ENCODE results near the gene ITGB1BP2.
"Not testable (repeated sequence)": the region's sequence is repeated elsewhere in the genome, so short reads cannot be mapped to it uniquely, and the experiment has no call there.

ITGB1BP2 gene

GRCh38 chrX:71301195-71301924 lies at the start of gene ITGB1BP2:
ITGB1BP2 (plus strand) TSS chrX:71301750; CDS start chrX:71301807, 57 bp downstream.
- DNase-seq: no peak

DNA sequence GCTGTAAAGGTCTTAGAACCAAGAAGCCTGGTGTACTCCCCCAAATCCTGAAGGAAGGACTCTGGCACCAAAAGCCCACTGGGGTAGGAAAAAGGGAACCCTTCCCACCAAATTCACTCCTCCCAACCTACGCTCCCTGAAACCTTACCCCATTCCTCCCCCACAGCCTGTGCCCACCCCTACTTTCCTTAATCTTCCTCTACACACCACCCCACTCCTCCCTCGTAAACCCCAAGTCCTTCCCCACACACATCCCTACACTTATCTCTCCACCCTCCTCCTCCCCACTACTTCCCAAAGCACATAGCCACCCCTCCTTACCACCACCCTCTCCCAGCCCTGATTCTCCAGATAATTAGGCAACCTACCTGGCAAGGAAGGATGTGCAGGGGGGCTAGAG lies 49.3 kb upstream of the ITGB1BP2 start:
- no peak for DNase-seq

- no peak for DNase-seq
Measured at GRCh38 chrX:71253253-71254091, 48.1 kb upstream of the ITGB1BP2 start.

DNA sequence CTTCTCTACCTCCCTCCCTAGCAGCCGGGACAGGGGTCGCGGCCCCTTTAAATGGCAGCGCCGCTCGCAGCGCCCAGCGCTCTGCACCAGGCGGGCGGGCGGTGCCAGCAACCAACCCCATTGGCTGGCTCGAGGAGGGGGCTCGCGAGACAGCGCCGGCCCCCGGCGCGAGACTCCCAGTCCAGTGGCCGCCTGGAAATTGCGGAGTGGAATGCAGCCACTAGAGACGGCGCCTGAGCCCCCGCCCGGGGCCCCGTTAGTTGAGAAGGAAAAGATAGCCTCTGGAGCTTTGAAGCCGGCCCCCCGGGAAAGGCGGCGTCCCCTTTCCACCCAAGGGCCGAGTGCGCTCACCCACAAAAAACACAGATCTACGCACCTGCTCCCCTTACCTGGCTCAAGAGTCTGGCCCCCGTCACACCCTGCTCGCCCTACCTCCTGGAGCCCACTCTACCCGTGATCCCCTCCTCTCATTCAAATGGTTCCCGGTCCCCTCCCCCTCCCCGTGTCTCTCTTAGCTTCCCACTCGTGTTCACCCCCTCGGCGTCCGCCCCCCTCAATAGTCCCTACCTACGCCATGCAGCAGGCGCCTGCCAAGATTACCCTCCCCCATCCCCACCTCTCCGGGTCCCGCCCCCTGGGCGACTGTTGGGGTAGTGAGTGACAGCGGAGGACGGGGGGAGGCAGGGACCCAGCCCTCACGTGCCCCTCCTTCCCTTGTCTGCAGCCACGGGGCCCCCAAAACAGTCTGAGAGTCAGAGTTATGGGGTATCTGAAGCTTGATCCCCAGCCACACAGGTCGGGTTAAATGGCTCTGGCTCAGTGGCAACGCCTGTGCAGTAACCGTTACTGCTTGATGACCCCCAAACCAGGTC lies 47.2 kb upstream of the ITGB1BP2 start, which contains the start of gene ZMYM3:
Gene ZMYM3, minus strand, starts transcription at position 49 of the 872 bp plus-strand sequence. CDS start 885 bp downstream, outside the sequence.
- peak; percentile 9 for DNase-seq

DNA sequence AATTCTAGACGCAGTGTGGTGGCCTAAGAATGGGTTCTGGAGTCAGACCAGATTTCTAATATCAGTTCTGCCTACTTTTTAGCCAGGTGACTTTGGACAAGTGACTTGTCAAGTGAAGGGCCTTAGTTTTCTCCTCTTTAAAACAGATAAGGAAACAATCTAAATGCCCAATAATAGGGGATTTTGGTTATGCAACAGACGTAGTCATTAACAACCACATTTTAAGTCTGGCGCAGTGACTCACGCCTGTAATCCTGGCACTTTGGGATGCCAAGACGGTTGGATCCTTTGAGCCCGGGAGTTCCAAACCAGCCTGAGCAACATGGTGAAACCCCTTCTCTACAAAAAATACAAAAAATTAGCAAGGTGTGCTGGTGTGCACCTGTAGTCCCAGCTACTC lies 45.5 kb upstream of the ITGB1BP2 start:
- no peak for DNase-seq

- no peak for DNase-seq
Measured at GRCh38 chrX:71256856-71257255, 44.7 kb upstream of the ITGB1BP2 start.

- DNase-seq: not testable (repeated sequence)
Measured at GRCh38 chrX:71268624-71269023, 32.9 kb upstream of the ITGB1BP2 start.

GRCh38 chrX:71269801-71270395 lies 31.7 kb upstream of the ITGB1BP2 start:
- DNase-seq: no peak

DNA sequence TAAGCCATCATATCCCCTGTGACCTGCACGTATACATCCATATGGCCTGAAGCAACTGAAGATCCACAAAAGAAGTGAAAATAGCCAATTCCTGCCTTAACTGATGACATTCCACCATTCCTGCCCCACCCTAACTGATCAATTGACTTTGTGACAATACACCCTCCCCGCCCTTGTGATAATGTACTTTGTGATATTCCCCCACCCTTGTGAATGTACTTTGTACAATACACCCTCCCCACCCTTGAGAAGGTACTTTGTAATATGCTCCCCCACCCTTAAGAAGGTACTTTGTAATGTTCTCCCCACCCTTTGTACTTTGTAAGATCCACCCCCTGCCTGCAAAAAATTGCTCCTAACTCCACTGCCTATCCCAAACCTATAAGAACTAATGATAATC lies 29.2 kb upstream of the ITGB1BP2 start:
- DNase-seq: not testable (repeated sequence)

- DNase-seq: not testable (repeated sequence)
Measured at GRCh38 chrX:71281300-71281699, 20.2 kb upstream of the ITGB1BP2 start.

- no peak for DNase-seq
Measured at GRCh38 chrX:71282514-71283402, 18.8 kb upstream of the ITGB1BP2 start.

- peak; percentile 87 for DNase-seq
Measured at GRCh38 chrX:71283403-71284143, 18.0 kb upstream of the ITGB1BP2 start, which contains the start of gene NONO. NONO (plus strand) TSS chrX:71283635; CDS start chrX:71290638, 7,003 bp downstream.

DNA sequence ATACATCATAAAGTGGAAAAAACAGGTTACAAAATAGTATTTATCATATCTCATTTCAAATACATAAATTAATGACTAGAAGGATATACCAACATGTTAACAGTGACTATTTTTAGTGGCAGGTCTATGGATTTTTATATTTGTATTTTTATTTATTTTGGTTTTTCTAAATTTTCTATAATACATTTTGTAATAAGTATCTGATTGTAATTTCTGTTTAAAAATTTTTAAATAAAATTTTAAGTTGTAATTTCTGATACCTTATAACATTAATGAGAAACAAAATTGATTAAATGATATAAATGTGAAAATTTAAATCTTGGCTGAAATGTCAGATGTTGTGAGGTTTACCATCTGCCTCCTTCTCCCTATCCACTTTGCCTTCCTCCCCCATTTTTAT lies 15.6 kb upstream of the ITGB1BP2 start:
- no peak for DNase-seq

DNA sequence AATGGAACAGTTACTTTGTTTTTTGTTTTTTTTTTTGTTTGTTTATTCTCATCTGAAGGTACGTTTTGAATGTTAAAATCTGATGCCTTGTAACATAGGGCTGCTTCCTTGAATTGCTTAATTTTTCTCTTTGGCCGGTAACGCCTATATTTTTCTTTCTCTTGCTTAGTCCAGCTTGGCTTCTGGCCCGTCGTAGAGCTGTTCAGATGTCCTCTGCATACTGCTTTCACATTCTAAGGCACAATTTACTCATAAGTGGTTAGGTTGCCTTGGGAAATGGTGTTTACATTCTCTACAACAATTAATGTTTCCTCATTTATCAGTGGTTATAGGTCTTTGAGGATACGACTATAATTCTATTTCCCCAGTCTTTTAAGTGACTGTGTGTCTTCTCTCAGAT lies 10.2 kb upstream of the ITGB1BP2 start:
- DNase-seq: no peak

GRCh38 chrX:71292669-71293365 lies 8.7 kb upstream of the ITGB1BP2 start:
- peak; percentile 31 for DNase-seq

- DNase-seq: no peak
Measured at GRCh38 chrX:71296806-71297205, 4.7 kb upstream of the ITGB1BP2 start.

DNA sequence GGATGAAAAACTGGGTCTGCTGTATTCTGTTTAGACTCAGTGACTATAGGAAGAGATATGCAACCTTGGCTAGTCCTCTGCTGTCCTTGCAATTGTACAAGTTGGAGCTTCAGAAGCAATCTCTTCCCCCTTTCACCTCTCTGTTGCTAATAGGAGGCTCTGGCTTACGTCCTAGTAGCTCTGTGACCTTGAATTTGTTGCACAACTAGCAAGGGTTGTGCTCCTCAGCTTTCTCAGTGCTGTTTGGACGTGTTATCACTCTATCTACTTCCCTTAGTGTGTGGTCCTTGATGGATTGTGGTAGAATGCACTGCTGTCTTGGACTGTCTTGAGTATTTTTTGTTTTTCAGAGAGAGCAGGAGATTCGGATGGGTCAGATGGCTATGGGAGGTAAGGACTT lies 3.4 kb upstream of the ITGB1BP2 start:
- no peak for DNase-seq

DNA sequence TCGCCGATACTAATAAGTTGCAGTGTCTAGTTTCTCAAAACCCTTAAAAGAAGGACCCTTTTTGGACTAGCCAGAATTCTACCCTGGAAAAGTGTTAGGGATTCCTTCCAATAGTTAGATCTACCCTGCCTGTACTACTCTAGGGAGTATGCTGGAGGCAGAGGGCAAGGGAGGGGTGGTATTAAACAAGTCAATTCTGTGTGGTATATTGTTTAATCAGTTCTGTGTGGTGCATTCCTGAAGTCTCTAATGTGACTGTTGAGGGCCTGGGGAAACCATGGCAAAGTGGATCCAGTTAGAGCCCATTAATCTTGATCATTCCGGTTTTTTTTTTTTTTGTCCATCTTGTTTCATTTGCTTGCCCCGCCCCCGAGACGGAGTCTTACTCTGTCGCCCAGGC lies 1.5 kb upstream of the ITGB1BP2 start:
- DNase-seq: not testable (repeated sequence)

DNA sequence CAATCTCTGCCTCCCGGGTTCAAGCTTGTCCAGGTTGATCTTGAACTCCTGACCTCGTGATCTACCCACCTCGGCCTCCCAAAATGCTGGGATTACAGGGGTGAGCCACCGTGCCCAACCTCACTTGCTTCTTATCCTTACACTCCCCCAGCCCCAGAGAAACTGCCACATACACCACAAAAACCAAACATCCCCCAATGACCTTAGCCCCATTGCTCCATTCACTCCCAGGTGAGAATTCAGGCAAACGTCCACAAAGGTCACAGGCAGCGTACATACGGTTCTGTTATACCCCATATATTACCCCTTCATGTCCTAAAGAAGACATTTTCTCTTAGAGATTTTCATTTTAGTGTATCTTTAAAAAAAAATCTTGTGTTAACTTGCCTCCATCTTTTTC lies 1.1 kb upstream of the ITGB1BP2 start:
- DNase-seq: not testable (repeated sequence)
